ENCODE results near the gene GLCCI1. TPM values are rescaled to one million over a fixed set of nuclear protein-coding genes. Genes with fewer than 3 reads are reported as not detected.
A peak's percentile ranks its signal among the peaks of the same experiment; 100 is the strongest.

The GLCCI1 gene
- total RNA-seq, 1 experiment from 2014 or later = 8.5 TPM

DNA sequence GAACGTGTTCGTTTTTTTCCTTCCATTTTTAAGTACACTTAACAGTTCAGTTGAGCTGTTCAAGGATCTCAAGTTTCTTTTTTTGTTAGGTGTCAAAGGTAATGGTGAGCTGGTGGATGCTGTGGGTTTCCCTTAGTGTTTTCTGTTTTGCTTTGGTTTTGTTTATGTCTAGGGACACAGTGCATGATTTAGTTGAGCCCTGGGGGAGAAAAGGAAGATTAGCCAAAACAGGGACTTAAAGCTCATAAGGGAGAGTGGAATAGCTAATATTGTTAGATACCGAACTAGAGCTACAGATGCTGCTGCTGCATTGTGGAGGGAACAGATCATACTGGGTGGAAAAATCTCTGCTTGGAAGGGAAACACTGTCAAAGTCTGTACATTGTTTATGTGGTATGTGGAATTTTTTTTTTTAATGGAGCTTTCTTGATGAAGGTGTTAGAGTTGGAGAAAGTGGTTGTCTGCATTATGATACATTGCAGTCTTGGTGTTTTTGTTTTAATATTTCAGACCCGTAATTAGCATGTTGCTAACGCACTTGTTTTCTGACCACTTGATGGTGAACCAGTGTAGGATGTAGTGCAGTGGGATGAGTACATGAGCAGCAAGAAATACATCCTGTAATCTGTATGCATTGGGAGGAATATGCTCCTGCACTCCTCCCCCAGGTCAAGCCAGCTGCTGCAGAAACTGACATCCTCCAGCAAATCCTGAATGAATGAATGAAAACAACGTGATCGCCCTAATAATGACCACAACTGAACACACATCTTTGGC lies 2.1 kb downstream of the GLCCI1 start:
- H3K4me3 ChIP-seq (ENCODE audit: low read length) = peak overlapping the region; percentile 86
- H3K9ac ChIP-seq (ENCODE audit: low read length) = peak overlapping the region; percentile 70
- H3K4me1 ChIP-seq (ENCODE audit: insufficient read depth, low read length) = peaks cover 35% of the 10 kb centered on the region
- H3K4me2 ChIP-seq (ENCODE audit: low read length) = peak overlapping the region; percentile 83
- ATAC-seq = peak; percentile 9; the same call in 1 of the 2 replicates
- H3F3A ChIP-seq (ENCODE audit: low read length, unreplicated experiment) = no peaks in the 10 kb centered on the region
- peak; percentile 48 for DNase-seq
- H3K9me2 ChIP-seq (replicated peaks; ENCODE audit: low read length) = no peaks in the 10 kb centered on the region
- no peaks in the 10 kb centered on the region for H3K27me3 ChIP-seq (ENCODE audit: low read length)
- no peak for TF ChIP-seq EZH2phosphoT487 (IDR thresholded peaks at IDR 0.05; ENCODE audit: borderline replicate concordance, low read length)
- TF ChIP-seq, protein P1, sequence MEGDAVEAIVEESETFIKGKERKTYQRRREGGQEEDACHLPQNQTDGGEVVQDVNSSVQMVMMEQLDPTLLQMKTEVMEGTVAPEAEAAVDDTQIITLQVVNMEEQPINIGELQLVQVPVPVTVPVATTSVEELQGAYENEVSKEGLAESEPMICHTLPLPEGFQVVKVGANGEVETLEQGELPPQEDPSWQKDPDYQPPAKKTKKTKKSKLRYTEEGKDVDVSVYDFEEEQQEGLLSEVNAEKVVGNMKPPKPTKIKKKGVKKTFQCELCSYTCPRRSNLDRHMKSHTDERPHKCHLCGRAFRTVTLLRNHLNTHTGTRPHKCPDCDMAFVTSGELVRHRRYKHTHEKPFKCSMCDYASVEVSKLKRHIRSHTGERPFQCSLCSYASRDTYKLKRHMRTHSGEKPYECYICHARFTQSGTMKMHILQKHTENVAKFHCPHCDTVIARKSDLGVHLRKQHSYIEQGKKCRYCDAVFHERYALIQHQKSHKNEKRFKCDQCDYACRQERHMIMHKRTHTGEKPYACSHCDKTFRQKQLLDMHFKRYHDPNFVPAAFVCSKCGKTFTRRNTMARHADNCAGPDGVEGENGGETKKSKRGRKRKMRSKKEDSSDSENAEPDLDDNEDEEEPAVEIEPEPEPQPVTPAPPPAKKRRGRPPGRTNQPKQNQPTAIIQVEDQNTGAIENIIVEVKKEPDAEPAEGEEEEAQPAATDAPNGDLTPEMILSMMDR (conservative IDR thresholded peaks at IDR 0.05; ENCODE audit: low read depth, low read length) = no peak
- TF ChIP-seq EZH2 (IDR thresholded peaks at IDR 0.05; ENCODE audit: low read length, unreplicated experiment) = no peak
- H3K36me3 ChIP-seq (ENCODE audit: low read depth, low read length) = no peaks in the 10 kb centered on the region
- peaks cover 62% of the 10 kb centered on the region for H3K79me2 ChIP-seq (ENCODE audit: low read length)
- TSS peak; percentile 44 for BruUV-seq (replicated peaks)
- CTCF ChIA-PET = interaction anchor here (0.8 to 1.3 kb wide), 2 partner anchors 26 to 65 kb away, joined by 3 to 5 read pairs; no protein-coding TSS in a partner anchor
- peaks cover 14% of the 10 kb centered on the region; the same call in 1 of the 2 replicates for H4K20me1 ChIP-seq (ENCODE audit: low read length)
- no peak overlapping the region for H2AFZ ChIP-seq (ENCODE audit: low read length)
- H3K27ac ChIP-seq (ENCODE audit: low read length) = no peak overlapping the region
- intact Hi-C loops (cut with micrococcal nuclease) = loop anchor here (1.0 to 10.0 kb wide), 6 partner anchors 13 to 376 kb away; no protein-coding TSS in a partner anchor
- POLR2A ChIA-PET (ENCODE audit: unreplicated experiment) = interaction anchor here (0.6 to 0.7 kb wide), 5 partner anchors 12 to 544 kb away, joined by 3 to 10 read pairs (median 7); no protein-coding TSS in a partner anchor
- no peaks in the 10 kb centered on the region for H3K9me3 ChIP-seq (ENCODE audit: low read length)

- H3K9me3 ChIP-seq (ENCODE audit: low read length) = no peaks in the 10 kb centered on the region
- peak overlapping the region; percentile 86 for H3K4me3 ChIP-seq (ENCODE audit: low read length)
- H4K20me1 ChIP-seq (ENCODE audit: low read length) = peaks cover 14% of the 10 kb centered on the region; the same call in 1 of the 2 replicates
- intact Hi-C loops (cut with micrococcal nuclease) = loop anchor here (1.0 to 10.0 kb wide), 3 partner anchors 119 to 377 kb away; no protein-coding TSS in a partner anchor
- H3K4me1 ChIP-seq (ENCODE audit: insufficient read depth, low read length) = peaks cover 35% of the 10 kb centered on the region
- no peaks in the 10 kb centered on the region for H3K27me3 ChIP-seq (ENCODE audit: low read length)
- H2AFZ ChIP-seq (ENCODE audit: low read length) = no peak overlapping the region
- DNase-seq (no peak), ATAC-seq (no peak)
- no TSS peak for BruUV-seq (replicated peaks)
- TF ChIP-seq EZH2 (IDR thresholded peaks at IDR 0.05; ENCODE audit: low read length, unreplicated experiment) = no peak
- peaks cover 70% of the 10 kb centered on the region for H3K79me2 ChIP-seq (ENCODE audit: low read length)
- peak overlapping the region; percentile 83 for H3K4me2 ChIP-seq (ENCODE audit: low read length)
- no peaks in the 10 kb centered on the region for H3K36me3 ChIP-seq (ENCODE audit: low read depth, low read length)
- H3K27ac ChIP-seq (ENCODE audit: low read length) = no peak overlapping the region
- POLR2A ChIA-PET (ENCODE audit: unreplicated experiment) = no interaction called here
- H3F3A ChIP-seq (ENCODE audit: low read length, unreplicated experiment) = no peaks in the 10 kb centered on the region
- H3K9ac ChIP-seq (ENCODE audit: low read length) = no peak overlapping the region
- CTCF ChIA-PET = no interaction called here
- H3K9me2 ChIP-seq (replicated peaks; ENCODE audit: low read length) = no peaks in the 10 kb centered on the region
Observed at GRCh38 chr7:7971308-7972040, 2.9 kb downstream of the GLCCI1 start.

- Histone ChIP-seq H3K27me3 (ENCODE audit: low read length) (no peaks in the 10 kb centered on the region), H3K79me2 (ENCODE audit: low read length) (peaks cover 76% of the 10 kb centered on the region), H2AFZ (ENCODE audit: low read length) (no peak overlapping the region), H3K4me1 (ENCODE audit: insufficient read depth, low read length) (peaks cover 35% of the 10 kb centered on the region), H3K9me2 (replicated peaks; ENCODE audit: low read length) (no peaks in the 10 kb centered on the region), H3K4me2 (ENCODE audit: low read length) (peak overlapping the region; percentile 83), H3K27ac (ENCODE audit: low read length) (no peak overlapping the region), H3F3A (ENCODE audit: low read length, unreplicated experiment) (no peaks in the 10 kb centered on the region), H3K9ac (ENCODE audit: low read length) (no peak overlapping the region), H3K9me3 (ENCODE audit: low read length) (no peaks in the 10 kb centered on the region), H3K36me3 (ENCODE audit: low read depth, low read length) (no peaks in the 10 kb centered on the region), H4K20me1 (ENCODE audit: low read length) (peaks cover 14% of the 10 kb centered on the region; the same call in 1 of the 2 replicates), H3K4me3 (ENCODE audit: low read length) (peak overlapping the region; percentile 86)
- no TSS peak for BruUV-seq (replicated peaks)
- no peak for DNase-seq
- TF ChIP-seq, protein P1 (conservative IDR thresholded peaks at IDR 0.05; ENCODE audit: low read depth, low read length) = no peak
- TF ChIP-seq EZH2 (IDR thresholded peaks at IDR 0.05; ENCODE audit: low read length, unreplicated experiment) (no peak), EZH2phosphoT487 (IDR thresholded peaks at IDR 0.05; ENCODE audit: borderline replicate concordance, low read length) (no peak)
- intact Hi-C loops (cut with micrococcal nuclease) = loop anchor here (5.0 to 10.0 kb wide), 2 partner anchors 290 to 377 kb away; no protein-coding TSS in a partner anchor
- CTCF ChIA-PET = no interaction called here
- POLR2A ChIA-PET (ENCODE audit: unreplicated experiment) = no interaction called here
- no peak for ATAC-seq
Observed at GRCh38 chr7:7972128-7972527, 3.5 kb downstream of the GLCCI1 start.

Measured in PC-3 (cell line).